ENCODE measurements around the gene FIBP. TPM values are rescaled to one million over a fixed set of nuclear protein-coding genes. Genes with fewer than 3 reads are reported as not detected.

Gene FIBP
- total RNA-seq, 1 donor from 2014 or later: 44.0 TPM

GRCh38 chr11:65872586-65873317 is 15.5 kb downstream of the FIBP start, which contains the start of gene EFEMP2:
Gene EFEMP2, minus strand, starts transcription at chr11:65872800. Its CDS starts 446 bp downstream, at chr11:65872354.
- Histone ChIP-seq H3K9me3 (no peaks in the 10 kb centered on the region), H3K36me3 (peaks cover 17% of the 10 kb centered on the region), H3K4me1 (peaks cover 26% of the 10 kb centered on the region), H3K4me3 (peak within 1 kb of the TSS; percentile 62), H3K27me3 (ENCODE audit: low read depth) (no peaks in the 10 kb centered on the region), H3K27ac (peak within 1 kb of the TSS; percentile 87)
- DNase-seq (peak; percentile 64), ATAC-seq (peak; percentile 40 to 54)
- no peak for TF ChIP-seq CTCF (IDR thresholded peaks at IDR 0.05)
- intact Hi-C loops (cut with DNase I): no loop called here

- Histone ChIP-seq H3K4me3 (peak overlapping the region; percentile 62), H3K4me1 (peaks cover 26% of the 10 kb centered on the region), H3K27ac (peak overlapping the region; percentile 87), H3K27me3 (ENCODE audit: low read depth) (no peaks in the 10 kb centered on the region), H3K9me3 (no peaks in the 10 kb centered on the region), H3K36me3 (peaks cover 24% of the 10 kb centered on the region)
- DNase-seq (peak; percentile 57), ATAC-seq (peak; percentile 1 to 23)
- TF ChIP-seq CTCF (IDR thresholded peaks at IDR 0.05): no peak
- intact Hi-C loops (cut with DNase I): no loop called here
Observed at GRCh38 chr11:65871811-65872548, 16.3 kb downstream of the FIBP start.

GRCh38 chr11:65870706-65871681 is 17.3 kb downstream of the FIBP start:
- peak overlapping the region; percentile 62 for H3K4me3 ChIP-seq
- TF ChIP-seq CTCF (IDR thresholded peaks at IDR 0.05): no peak
- DNase-seq (peak; percentile 53), ATAC-seq (no peak)
- no peaks in the 10 kb centered on the region for H3K27me3 ChIP-seq (ENCODE audit: low read depth)
- H3K4me1 ChIP-seq: peaks cover 26% of the 10 kb centered on the region
- H3K36me3 ChIP-seq: peaks cover 34% of the 10 kb centered on the region
- peak overlapping the region; percentile 87 for H3K27ac ChIP-seq
- intact Hi-C loops (cut with DNase I): no loop called here
- H3K9me3 ChIP-seq: no peaks in the 10 kb centered on the region

- H3K4me3 ChIP-seq: no peak overlapping the region
- DNase-seq (peak; percentile 48), ATAC-seq (no peak)
- peaks cover 41% of the 10 kb centered on the region for H3K36me3 ChIP-seq
- intact Hi-C loops (cut with DNase I): no loop called here
- H3K27me3 ChIP-seq (ENCODE audit: low read depth): no peaks in the 10 kb centered on the region
- H3K4me1 ChIP-seq: peaks cover 26% of the 10 kb centered on the region
- TF ChIP-seq CTCF (IDR thresholded peaks at IDR 0.05): no peak
- H3K27ac ChIP-seq: no peak overlapping the region
- H3K9me3 ChIP-seq: no peaks in the 10 kb centered on the region
Observed at GRCh38 chr11:65870307-65870658, 18.0 kb downstream of the FIBP start.
